ENCODE measurements around the gene NCKAP5.

The NCKAP5 gene

DNA sequence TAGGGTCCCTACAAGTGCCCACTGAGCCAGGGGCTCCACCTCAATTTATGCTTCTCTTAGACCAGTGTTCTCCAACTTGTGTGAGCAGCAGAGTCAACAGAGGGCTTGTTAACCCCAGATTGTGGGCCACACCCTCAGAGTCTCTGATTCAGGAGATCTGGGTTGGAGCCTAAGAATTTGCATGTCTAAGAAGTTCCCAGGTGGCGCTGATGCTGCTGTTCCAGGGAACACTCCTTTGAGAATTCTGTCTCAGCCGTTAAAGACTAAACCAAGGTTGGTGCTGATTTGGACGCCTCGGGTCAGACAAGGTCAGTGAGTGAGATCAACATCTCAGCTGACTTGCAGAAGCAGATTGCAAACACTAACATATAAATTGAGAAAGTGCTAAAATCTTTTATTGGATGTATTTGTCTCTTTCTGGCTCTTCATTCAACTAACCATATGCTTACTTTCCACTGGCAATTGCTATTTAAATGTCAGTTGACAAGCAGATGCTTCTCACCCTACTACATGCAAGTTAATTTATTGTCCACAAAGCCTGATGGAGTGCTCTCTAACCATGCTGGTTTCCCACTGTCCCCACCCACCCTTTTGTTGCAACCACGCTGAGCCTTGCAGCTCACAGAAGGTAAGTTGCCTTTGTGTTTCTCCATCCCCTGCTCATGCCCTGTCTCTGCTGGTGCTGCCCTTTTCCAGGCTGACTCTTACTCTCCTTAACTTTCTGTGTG is 929.8 kb downstream of the NCKAP5 start:
- DNase-seq, result no peak

DNA sequence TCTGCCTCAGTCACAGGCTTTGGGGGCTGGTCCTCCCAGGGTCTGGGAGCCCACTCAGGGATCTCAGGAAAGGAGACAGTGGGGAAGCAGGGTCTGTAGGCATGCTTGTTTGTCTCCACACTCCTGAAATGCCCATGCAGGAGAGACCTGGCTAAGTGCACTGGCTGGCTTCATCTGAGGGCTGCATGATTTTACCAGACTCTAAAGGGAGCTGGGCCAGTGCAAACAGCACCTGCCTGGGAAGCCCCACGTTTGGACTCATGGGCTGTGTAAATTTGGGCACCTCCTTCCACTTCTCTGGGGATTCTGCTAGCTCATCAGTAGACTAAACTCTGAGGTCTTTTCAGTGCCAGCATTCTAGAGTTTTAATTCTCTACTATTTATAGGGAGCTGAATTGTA is 931.9 kb downstream of the NCKAP5 start:
- DNase-seq, result no peak

DNA sequence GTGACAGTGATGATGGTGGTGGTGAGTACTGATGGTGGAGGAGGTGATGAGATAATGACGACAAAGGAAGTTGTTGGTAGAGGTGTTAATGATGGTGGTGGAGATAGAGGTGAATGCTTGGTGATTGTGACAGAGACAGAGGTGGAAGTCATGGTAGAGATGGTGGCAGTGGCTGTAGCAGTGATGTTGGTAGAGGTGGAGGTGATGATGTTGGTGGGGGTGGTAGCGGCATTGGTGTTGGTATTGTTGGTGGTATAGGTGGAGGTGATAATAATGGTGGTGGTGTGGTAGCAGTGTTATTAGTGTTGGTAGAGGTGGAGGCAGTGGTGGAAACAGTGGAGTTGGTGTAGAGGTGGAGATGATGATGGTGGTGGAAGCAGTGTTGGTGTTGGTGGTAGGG is 934.6 kb downstream of the NCKAP5 start:
- DNase-seq, result no peak

DNA sequence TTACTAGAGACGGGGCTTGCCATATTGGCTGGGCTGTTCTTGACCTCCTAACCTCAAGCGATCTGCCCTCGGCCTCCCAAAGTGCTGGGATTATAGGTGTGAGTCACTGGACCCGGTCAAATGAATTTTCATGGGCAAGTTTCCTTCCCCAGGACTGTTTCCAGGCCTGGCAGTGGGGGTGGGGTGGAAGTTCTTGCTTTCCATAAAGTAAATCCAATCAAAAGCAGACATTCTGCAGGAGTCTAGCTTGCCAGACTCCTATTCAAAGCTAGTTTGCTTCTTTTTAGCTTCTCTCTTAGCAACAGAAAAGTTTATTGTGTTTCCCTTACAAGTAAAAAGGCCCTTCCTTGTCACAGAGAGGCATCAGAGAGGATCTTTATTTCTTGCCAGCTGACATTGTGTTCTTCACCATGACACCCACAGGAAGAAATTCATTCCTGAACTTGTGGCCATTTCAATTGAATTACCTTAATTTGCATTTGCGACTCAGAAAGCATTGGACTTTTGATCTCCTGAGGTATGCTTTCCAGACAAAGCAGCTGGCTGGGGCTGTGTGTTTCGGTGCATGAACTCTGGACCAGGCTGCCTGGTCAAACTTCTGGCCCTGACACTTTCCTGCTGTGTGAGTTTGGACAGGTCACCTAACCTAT is 936.1 kb downstream of the NCKAP5 start:
- DNase-seq, result no peak

DNA sequence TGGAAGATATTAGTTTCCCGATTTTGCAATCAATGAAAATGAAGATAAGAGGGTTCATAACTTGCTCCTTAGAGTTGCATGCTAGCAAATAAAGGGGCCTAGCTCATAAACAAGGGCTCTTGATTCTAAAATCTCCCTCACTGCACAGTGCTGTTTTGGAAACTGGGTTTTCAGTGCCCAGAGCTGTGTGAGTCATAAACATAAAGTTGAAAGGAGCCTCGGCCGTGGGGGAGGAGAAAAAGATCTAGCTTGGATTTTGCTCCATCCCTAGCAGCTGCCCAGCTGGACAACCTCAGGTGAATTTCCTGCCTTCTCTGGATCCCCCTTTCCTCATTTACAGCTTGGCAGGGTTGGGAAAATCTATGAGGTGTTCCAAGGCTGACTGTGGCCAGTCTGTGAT is 940.7 kb downstream of the NCKAP5 start:
- DNase-seq, result no peak

GRCh38 chr2:132623096-132623839 is 945.0 kb downstream of the NCKAP5 start:
- no peak for DNase-seq

Measured in hematopoietic multipotent progenitor cell treated with erythropoietin and hydrocortisone succinate and interleukin-3 and kit ligand, for 8 days (in vitro differentiated cells).